B cell (primary cell): ENCODE results near the gene PEX10. TPM values are rescaled to one million over a fixed set of nuclear protein-coding genes. Genes with fewer than 3 reads are reported as not detected.
A peak's percentile ranks its signal among the peaks of the same experiment; 100 is the strongest.

ENCODE experiments used
- ATAC-seq: fragments of 200-7000 bp; cut with Tn5 transposase; one replicate; pipeline ENCODE4 v1.10.0; 2021; ENCODE audit warnings: low read depth, mild to moderate bottlenecking, moderate number of reproducible peaks, moderate library complexity
- CTCF ChIA-PET: fragments of 350-600 bp; sonication (Branson Sonifier 250); formaldehyde crosslinking; loops from one replicate; lab custom pipeline; 2021; ENCODE audit warnings: antibody characterized with exemption, inconsistent platforms; lab: Charles Lee
- POLR2A ChIA-PET: fragments of 350-600 bp; sonication (Branson Sonifier 250); formaldehyde crosslinking; loops from one replicate; lab custom pipeline; 2021; ENCODE audit warnings: antibody characterized with exemption; lab: Charles Lee
- DNase-seq: peaks from one replicate; pipeline ENCODE4 v3.0.0; 2013
- H2AFZ ChIP-seq: 2 replicates; pipeline ENCODE4 v1.6.1; 2012; ENCODE audit warnings: mild to moderate bottlenecking, low read depth, low read length; ENCODE audit not compliant: insufficient read depth, poor library complexity, severe bottlenecking
- H3K27ac ChIP-seq, 2 donors: 1 replicate in 1 of 2; 2 replicates in 1 of 2; pipeline ENCODE4 v1.5.1; 2012 to 2013; ENCODE audit warnings: low read length in 2 of 2, mild to moderate bottlenecking in 2 of 2, moderate library complexity in 1 of 2
- H3K27me3 ChIP-seq, 4 experiments: fragments of 200-600 bp in 1 of 4; sonication (generic) in 1 of 4; replicated peaks in 1 of 4; 1 replicate in 2 of 4; 2 replicates in 2 of 4; pipeline versions ENCODE4 v1.6.1 to v1.7.0; 2013 to 2016; ENCODE audit warnings: low read length in 3 of 4, mild to moderate bottlenecking in 2 of 4, mixed read lengths in 1 of 4, moderate library complexity in 1 of 4; ENCODE audit not compliant: insufficient read depth in 4 of 4, control insufficient read depth in 3 of 4; ENCODE audit errors: control extremely low read depth in 1 of 4
- H3K36me3 ChIP-seq, 2 experiments: replicated peaks in 1 of 2; 1 replicate in 1 of 2; 2 replicates in 1 of 2; pipeline versions ENCODE4 v1.6.1 to v1.7.1; 2013; ENCODE audit warnings: low read length in 1 of 2; ENCODE audit not compliant: insufficient read depth in 2 of 2, control insufficient read depth in 1 of 2; ENCODE audit errors: control extremely low read depth in 1 of 2, extremely low read depth in 1 of 2
- H3K4me1 ChIP-seq, 2 donors: fragments of 200-600 bp in 1 of 2; sonication (generic) in 1 of 2; 1 replicate in 1 of 2; 2 replicates in 1 of 2; pipeline versions ENCODE4 v1.5.1 to v1.6.1; 2013 to 2017; ENCODE audit warnings: low read length in 2 of 2; ENCODE audit not compliant: control insufficient read depth in 2 of 2, insufficient read depth in 2 of 2
- H3K4me2 ChIP-seq: replicated peaks from 2 replicates; pipeline ENCODE3; 2012; ENCODE audit warnings: mild to moderate bottlenecking, low read depth, low read length; ENCODE audit not compliant: poor library complexity, severe bottlenecking
- H3K4me3 ChIP-seq, 5 experiments: fragments of 200-600 bp in 1 of 5; sonication (generic) in 1 of 5; 1 replicate in 3 of 5; 2 replicates in 2 of 5; pipeline versions ENCODE4 v1.5.1 to v1.7.0; 2011 to 2016; ENCODE audit warnings: low read length in 4 of 5, mild to moderate bottlenecking in 4 of 5, low read depth in 2 of 5, control low read depth in 1 of 5, moderate library complexity in 1 of 5; ENCODE audit not compliant: insufficient read depth in 1 of 5; ENCODE audit errors: control extremely low read depth in 1 of 5, extremely low read depth in 1 of 5
- H3K79me2 ChIP-seq: fragments of 200-600 bp; sonication (generic); one replicate; pipeline ENCODE4 v1.6.0; 2016; ENCODE audit warnings: low read length; ENCODE audit not compliant: control insufficient read depth, insufficient read depth
- H3K9ac ChIP-seq: fragments of 200-600 bp; sonication (generic); 2 replicates; pipeline ENCODE4 v1.6.1; 2017; ENCODE audit warnings: mild to moderate bottlenecking, low read length, moderate library complexity
- H3K9me3 ChIP-seq, 3 donors: one replicate each; pipeline versions ENCODE4 v1.6.1 to v1.7.1; 2013; ENCODE audit warnings: low read length in 2 of 3; ENCODE audit not compliant: control insufficient read depth in 2 of 3, insufficient read depth in 1 of 3; ENCODE audit errors: control extremely low read depth in 1 of 3
- H4K20me1 ChIP-seq: 2 replicates; pipeline ENCODE4 v1.6.0; 2012; ENCODE audit warnings: mild to moderate bottlenecking, low read length; ENCODE audit not compliant: insufficient read depth, control insufficient read depth, poor library complexity, severe bottlenecking
- H3K27ac Mint-ChIP-seq: one replicate; pipeline ENCODE4 v1.8.0; 2021; ENCODE audit warnings: mixed read lengths
- H3K27me3 Mint-ChIP-seq: one replicate; pipeline ENCODE4 v1.8.0; 2021; ENCODE audit warnings: mixed read lengths
- H3K4me1 Mint-ChIP-seq: one replicate; pipeline ENCODE4 v1.8.0; 2021; ENCODE audit warnings: mixed read lengths
- H3K4me3 Mint-ChIP-seq: one replicate; pipeline ENCODE4 v1.8.0; 2021; ENCODE audit warnings: mixed read lengths
- H3K9me3 Mint-ChIP-seq: one replicate; pipeline ENCODE4 v1.8.0; 2022; ENCODE audit warnings: mixed read lengths; ENCODE audit not compliant: insufficient read depth
- EZH2 ChIP-seq: IDR thresholded peaks from 2 replicates; pipeline ENCODE4 v1.6.1; 2012; ENCODE audit warnings: borderline replicate concordance, low read depth, mild to moderate bottlenecking, moderate library complexity, low read length; ENCODE audit not compliant: insufficient read depth, poor library complexity, severe bottlenecking
- WGBS: methylation state at CpG from one replicate; pipeline ENCODE4 v1.1.5; 2013; ENCODE audit warnings: missing lambda C conversion rate; ENCODE audit not compliant: insufficient coverage; 5-methylcytosine and 5-hydroxymethylcytosine counted together
- intact Hi-C: fragments of 100-400 bp; cut with micrococcal nuclease; formaldehyde crosslinking; loops from one replicate; pipeline ENCODE4 v1.10.0; 2022
- polyA plus RNA-seq: library from polyadenylated mRNA; depleted of rRNA; stranded (reverse); fragments of >200 nt; gene quantifications from 2 replicates; pipeline ENCODE4 v1.2.3, GENCODE V29; 2012
- total RNA-seq, 2 donors: library from RNA; stranded (reverse); fragments of 120-200 nt in 1 of 2; gene quantifications; 1 replicate in 1 of 2; 2 replicates in 1 of 2; pipeline versions ENCODE4 v1.2.3 to v1.2.4, GENCODE V29; 2013 to 2022
- TF ChIP-seq, protein P1 (sequence below): fragments of 200-600 bp; IDR thresholded peaks from one replicate; pipeline ENCODE4 v1.8.0; 2022; ENCODE audit warnings: antibody characterized with exemption, mild to moderate bottlenecking

The PEX10 gene
- total and polyA plus RNA-seq, 2 donors (not counting 1 experiment from before 2014, with no cell fraction given): 13.5 to 18.4 TPM

DNA sequence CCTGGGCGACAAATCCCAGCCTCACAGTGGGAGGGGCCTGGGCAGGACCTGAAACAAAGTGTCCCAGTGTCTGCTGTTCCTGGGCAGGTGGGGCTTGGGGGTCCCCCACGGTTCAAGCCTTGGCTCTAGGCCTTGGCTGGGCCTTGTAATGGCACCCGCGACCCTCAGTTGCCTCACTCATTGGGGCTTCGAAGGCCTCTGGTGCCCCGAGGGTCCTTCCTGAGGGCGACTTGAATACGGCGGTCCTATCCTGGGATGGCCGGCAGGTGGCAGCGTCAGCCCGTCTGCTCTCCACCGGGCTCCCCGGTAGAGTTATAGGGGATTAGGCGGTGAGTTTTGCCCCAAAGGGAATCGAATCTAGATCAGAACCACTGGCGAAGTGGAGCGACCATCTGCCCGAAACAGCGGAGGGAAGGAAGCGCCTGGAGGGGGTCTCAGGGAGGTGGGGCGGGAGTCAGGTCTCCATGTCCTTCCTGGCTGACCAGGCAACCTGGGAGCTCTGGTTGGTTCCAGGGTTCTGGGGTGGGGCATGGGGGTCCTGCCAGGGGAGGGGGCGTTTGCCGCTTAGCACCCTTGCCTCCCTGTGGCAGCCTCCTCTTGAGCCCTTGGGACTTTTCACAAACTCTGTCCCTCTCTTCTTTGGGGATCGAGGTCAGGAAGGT, 2.1 kb upstream of the PEX10 start:
- Histone ChIP-seq H2AFZ (peak overlapping the region; percentile 53), H3K27ac (peak overlapping the region; percentile 16 to 19), H4K20me1 (no peaks in the 10 kb centered on the region), H3K79me2 (peaks cover 20% of the 10 kb centered on the region), H3K9ac (peak overlapping the region; percentile 14), H3K36me3 (no peaks in the 10 kb centered on the region), H3K4me1 (peaks cover 45 to 51% of the 10 kb centered on the region in 2 donors), H3K4me2 (peak overlapping the region; percentile 98), H3K9me3 (no peaks in the 10 kb centered on the region), H3K4me3 (peak overlapping the region in 2 of 5 experiments; percentile 12 to 15), H3K27me3 (no peaks in the 10 kb centered on the region)
- no peak for TF ChIP-seq EZH2
- TF ChIP-seq, protein P1, sequence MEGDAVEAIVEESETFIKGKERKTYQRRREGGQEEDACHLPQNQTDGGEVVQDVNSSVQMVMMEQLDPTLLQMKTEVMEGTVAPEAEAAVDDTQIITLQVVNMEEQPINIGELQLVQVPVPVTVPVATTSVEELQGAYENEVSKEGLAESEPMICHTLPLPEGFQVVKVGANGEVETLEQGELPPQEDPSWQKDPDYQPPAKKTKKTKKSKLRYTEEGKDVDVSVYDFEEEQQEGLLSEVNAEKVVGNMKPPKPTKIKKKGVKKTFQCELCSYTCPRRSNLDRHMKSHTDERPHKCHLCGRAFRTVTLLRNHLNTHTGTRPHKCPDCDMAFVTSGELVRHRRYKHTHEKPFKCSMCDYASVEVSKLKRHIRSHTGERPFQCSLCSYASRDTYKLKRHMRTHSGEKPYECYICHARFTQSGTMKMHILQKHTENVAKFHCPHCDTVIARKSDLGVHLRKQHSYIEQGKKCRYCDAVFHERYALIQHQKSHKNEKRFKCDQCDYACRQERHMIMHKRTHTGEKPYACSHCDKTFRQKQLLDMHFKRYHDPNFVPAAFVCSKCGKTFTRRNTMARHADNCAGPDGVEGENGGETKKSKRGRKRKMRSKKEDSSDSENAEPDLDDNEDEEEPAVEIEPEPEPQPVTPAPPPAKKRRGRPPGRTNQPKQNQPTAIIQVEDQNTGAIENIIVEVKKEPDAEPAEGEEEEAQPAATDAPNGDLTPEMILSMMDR: peak; percentile 91
- ChIA-PET POLR2A (interaction anchor here (0.7 to 1.3 kb wide), 4 partner anchors 130 to 220 kb away, joined by 3 to 5 read pairs (median 4); partner anchors contain the start of gene FAAP20), CTCF (interaction anchor here (0.6 to 5.4 kb wide), 9 partner anchors 82 to 507 kb away, joined by 3 to 53 read pairs (median 5); partner anchors contain the start of genes PANK4 and TNFRSF14)
- H3K9me3 Mint-ChIP-seq: no peaks in the 10 kb centered on the region
- H3K4me3 Mint-ChIP-seq: peak overlapping the region; percentile 89
- under 1% methylated on average over 22 of the region's 25 CpGs for WGBS
- intact Hi-C loops: loop anchor here (10.0 kb wide), 1 partner anchor 1210 kb away; the partner anchor contains the start of gene TPRG1L
- peak overlapping the region; percentile 87 for H3K27ac Mint-ChIP-seq
- no peaks in the 10 kb centered on the region for H3K27me3 Mint-ChIP-seq
- peak; percentile 19 for ATAC-seq
- peaks cover 43% of the 10 kb centered on the region for H3K4me1 Mint-ChIP-seq
- DNase-seq: peak; percentile 88
